NCI-H187 (cell line): Measurements from ENCODE around the gene MLH3.
"Not testable (repeated sequence)": the region's sequence is repeated elsewhere in the genome, so short reads cannot be mapped to it uniquely, and the experiment has no call there.

Experiments
- DNase-seq, 2 experiments: peaks; one replicate each; lab custom pipeline; 2025; lab: John Stamatoyannopoulos, UW

MLH3 gene

GRCh38 chr14:75050852-75051555 lies at the start of gene MLH3:
TSS of gene MLH3 (minus strand) at chr14:75051467. CDS start at chr14:75049655, 1,812 bp downstream.
- peak; percentile 89 for DNase-seq

- DNase-seq, result no peak
Observed at GRCh38 chr14:75098682-75099081, 47.4 kb upstream of the MLH3 start.

- no peak for DNase-seq
Observed at GRCh38 chr14:75098212-75098611, 46.9 kb upstream of the MLH3 start.

GRCh38 chr14:75096959-75097358 lies 45.7 kb upstream of the MLH3 start:
- no peak for DNase-seq

GRCh38 chr14:75095690-75096089 lies 44.4 kb upstream of the MLH3 start:
- no peak for DNase-seq

- DNase-seq, result no peak
Observed at GRCh38 chr14:75094896-75095295, 43.6 kb upstream of the MLH3 start.

- DNase-seq, result no peak
Observed at GRCh38 chr14:75092698-75093097, 41.4 kb upstream of the MLH3 start.

GRCh38 chr14:75091251-75091650 lies 40.0 kb upstream of the MLH3 start:
- DNase-seq, result no peak

GRCh38 chr14:75090353-75090752 lies 39.1 kb upstream of the MLH3 start:
- no peak for DNase-seq

GRCh38 chr14:75088566-75089373 lies 37.5 kb upstream of the MLH3 start:
- peak; percentile 7 to 36 for DNase-seq

- no peak for DNase-seq
Observed at GRCh38 chr14:75088153-75088552, 36.9 kb upstream of the MLH3 start.

- no peak for DNase-seq
Observed at GRCh38 chr14:75084513-75084912, 33.2 kb upstream of the MLH3 start.

GRCh38 chr14:75083271-75083670 lies 32.0 kb upstream of the MLH3 start:
- no peak for DNase-seq

- no peak for DNase-seq
Observed at GRCh38 chr14:75081660-75082229, 30.5 kb upstream of the MLH3 start.

GRCh38 chr14:75079521-75079920 lies 28.3 kb upstream of the MLH3 start:
- DNase-seq, result no peak

GRCh38 chr14:75077794-75078193 lies 26.5 kb upstream of the MLH3 start:
- peak; percentile 48 to 69 for DNase-seq

GRCh38 chr14:75070383-75070782 lies 19.1 kb upstream of the MLH3 start:
- no peak for DNase-seq

GRCh38 chr14:75069811-75070145 lies 18.5 kb upstream of the MLH3 start:
- DNase-seq, result peak; percentile 53 to 98

GRCh38 chr14:75069121-75069810 lies 18.0 kb upstream of the MLH3 start, which contains the start of gene ZC2HC1C:
TSS of gene ZC2HC1C (plus strand) at chr14:75069641. CDS start at chr14:75070574, 933 bp downstream.
- DNase-seq, result peak; percentile 97 to 98

GRCh38 chr14:75068294-75069120 lies 17.2 kb upstream of the MLH3 start:
- DNase-seq, result peak in 1 of 2 experiments; percentile 55

- not testable (repeated sequence) for DNase-seq
Observed at GRCh38 chr14:75067765-75068164, 16.5 kb upstream of the MLH3 start.
